ENCODE data around the gene FAM186B.

DNA sequence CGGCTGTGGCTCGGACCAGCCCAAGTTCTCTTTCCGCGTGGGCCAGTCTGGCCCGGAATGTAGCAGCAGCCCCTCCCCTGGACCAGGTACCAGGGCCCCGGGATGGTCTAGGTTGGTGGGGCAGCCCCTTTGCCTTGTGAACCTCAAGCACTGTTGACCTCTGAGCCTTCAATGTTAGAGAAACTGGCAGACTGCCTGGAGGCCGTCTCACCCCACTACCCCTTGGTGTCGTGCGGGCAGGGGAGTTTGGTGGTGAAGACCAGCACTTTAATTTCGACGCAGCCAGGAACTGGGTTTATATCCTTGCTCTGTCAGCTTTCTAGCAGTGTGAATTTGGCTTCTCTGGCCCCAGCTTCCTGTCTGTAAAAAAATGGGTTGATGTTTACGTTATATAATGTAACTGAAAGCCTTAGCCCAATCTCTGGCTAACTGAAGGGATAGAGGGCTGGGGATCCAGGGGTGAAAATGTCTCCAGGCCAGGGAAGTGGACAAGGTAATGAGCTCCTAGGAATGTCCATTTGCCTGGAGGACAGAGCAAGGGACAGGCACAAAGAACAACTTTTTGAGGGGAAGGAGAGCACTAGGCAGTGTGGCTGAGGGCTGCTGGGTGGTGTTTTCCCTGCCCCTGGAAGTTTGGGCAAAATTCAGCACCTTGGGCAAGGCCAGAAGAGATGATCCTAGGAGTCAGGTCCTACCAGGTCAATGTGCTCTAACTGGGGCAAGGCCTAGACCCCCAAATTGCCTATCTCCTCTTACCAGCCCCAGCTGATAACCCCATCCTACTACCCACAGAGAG, 48.9 kb downstream of the FAM186B start:
- TF ChIP-seq MAX (IDR thresholded peaks at IDR 0.05) (no peak), POLR2A (IDR thresholded peaks at IDR 0.05; ENCODE audit: borderline replicate concordance, extremely low read depth, insufficient read depth, insufficient read length) (no peak), CTCF (IDR thresholded peaks at IDR 0.05 in 2 of 3, conservative IDR thresholded peaks at IDR 0.05 in 1 of 3; ENCODE audit: borderline replicate concordance in 1 of 3, insufficient read depth in 1 of 3, low read depth in 2 of 3, low read length in 2 of 3) (no peak)
